Pancreas (tissue), 10 donors: ENCODE data around the gene SS18L1. TPM values are rescaled to one million over a fixed set of nuclear protein-coding genes. Genes with fewer than 3 reads are reported as not detected.
A peak's percentile ranks its signal among the peaks of the same experiment; 100 is the strongest.

ENCODE experiments used
- ATAC-seq, 4 donors: fragments of 200-7000 bp; cut with Tn5 transposase; one replicate each; pipeline versions ENCODE4 v1.8.0 to v1.9.1; 2020; ENCODE audit warnings: mild to moderate bottlenecking in 4 of 4, moderate library complexity in 4 of 4
- DNase-seq, 6 donors: peaks; one replicate each; pipeline ENCODE4 v3.0.0-alpha.2; 2020
- FAIRE-seq: peaks from 2 replicates; lab custom pipeline; 2012; peaks lifted over from hg19 to GRCh38; lab: Jason Lieb, UNC
- H3K27ac ChIP-seq, 4 donors: fragments of 200-600 bp; sonication (generic); 1 replicate in 3 of 4; 2 replicates in 1 of 4; pipeline versions ENCODE4 v1.5.0 to v1.8.0; 2020
- H3K27me3 ChIP-seq, 4 donors: fragments of 200-600 bp; one replicate each; pipeline ENCODE4 v1.8.0; 2021
- H3K36me3 ChIP-seq, 3 donors: fragments of 200-600 bp; sonication (generic) in 1 of 3; one replicate each; pipeline versions ENCODE4 v1.5.0 to v1.8.0; 2020 to 2021
- H3K4me1 ChIP-seq, 3 donors: fragments of 200-600 bp; one replicate each; pipeline ENCODE4 v1.8.0; 2021
- H3K4me3 ChIP-seq, 4 donors: fragments of 200-600 bp; sonication (generic) in 2 of 4; one replicate each; pipeline versions ENCODE4 v1.5.0 to v1.8.0; 2020 to 2021
- H3K9me3 ChIP-seq, 4 donors: fragments of 200-600 bp; one replicate each; pipeline ENCODE4 v1.8.0; 2021
- CTCF ChIP-seq, 4 donors: fragments of 200-600 bp; sonication (generic) in 3 of 4; IDR thresholded peaks; one replicate each; pipeline versions ENCODE4 v1.5.0 to v1.8.0; 2021; ENCODE audit warnings: antibody characterized with exemption in 4 of 4
- WGBS, 2 donors: extraction: QIAGEN DNeasy Blood & Tissue Kit; methylation state at CpG; one replicate each; pipeline ENCODE4 v1.1.7; 2013; 5-methylcytosine and 5-hydroxymethylcytosine counted together
- intact Hi-C, 3 donors: fragments of 100-400 bp; cut with DNase I; formaldehyde crosslinking; loops; one replicate each; pipeline versions ENCODE4 v1.11.1 to v1.14.2; 2022
- polyA plus RNA-seq, 2 donors: library from polyadenylated mRNA; stranded (reverse); fragments of 200-250 nt; gene quantifications; one replicate each; pipeline ENCODE4 v1.2.3, GENCODE V29; 2013
- total RNA-seq, 6 donors: library from RNA; stranded (reverse); fragmentation: NEBNext Ultra II Directional in 4 of 6; extraction: Animal tissue kit (Norgen Biotek cat#: 25700) in 4 of 6; gene quantifications; one replicate each; pipeline versions ENCODE4 v1.2.1 to v1.2.4, GENCODE V29; 2021 to 2023
- donor health status: healthy with polysubstance abuse.
- donor health status: DM: no; HTN: no; CAD: no; lungs with moderate emphysema.
- donor health status: DM: no; HTN: no; CAD: no.
- donor health status: control.
- donor health status: control.
- donor health status: Bipolar disorder and iron deficiency.
- donor health status: DM: yes; HTN: yes; CAD: no.
- donor health status: DM: no; HTN: no; CAD: no.
- donor health status: DM: no; HTN: no; CAD: no.
- donor health status: DM: yes; HTN: yes; CAD: no.

Gene SS18L1
- total and polyA plus RNA-seq, 8 donors: 6.6 to 19.3 (median 8.4) TPM

GRCh38 chr20:62182469-62183425 lies 39.2 kb downstream of the SS18L1 start, which contains the start of gene MTG2:
TSS of gene MTG2 (plus strand) at chr20:62183028. CDS start at chr20:62193421, 10,393 bp downstream.
- ATAC-seq (peak; percentile 98 to 99 (median 98)), DNase-seq (peak; percentile 94 to 99 (median 94)), FAIRE-seq (no peak)
- no peak for TF ChIP-seq CTCF (IDR thresholded peaks at IDR 0.05)
- H3K27me3 ChIP-seq: no peaks in the 10 kb centered on the region
- H3K4me3 ChIP-seq: peak within 1 kb of the TSS; percentile 80 to 98 (median 97)
- no peaks in the 10 kb centered on the region for H3K9me3 ChIP-seq
- intact Hi-C loops: no loop called here
- peaks cover 0 to 6% (median 0%) of the 10 kb centered on the region in 3 donors for H3K36me3 ChIP-seq
- H3K27ac ChIP-seq: peak within 1 kb of the TSS; percentile 82 to 90 (median 88)
- peaks cover 0 to 18% (median 0%) of the 10 kb centered on the region in 3 donors for H3K4me1 ChIP-seq
- WGBS, 2 donors: 0 to 1% methylated on average over 87 to 96 of the region's 96 CpGs

- no peak for ATAC-seq
- intact Hi-C loops: no loop called here
- Histone ChIP-seq H3K27ac (peak overlapping the region; percentile 82 to 90 (median 88)), H3K9me3 (no peaks in the 10 kb centered on the region), H3K27me3 (no peaks in the 10 kb centered on the region), H3K4me3 (peak overlapping the region; percentile 80 to 98 (median 97)), H3K36me3 (peaks cover 0 to 6% (median 0%) of the 10 kb centered on the region in 3 donors), H3K4me1 (peaks cover 0 to 18% (median 0%) of the 10 kb centered on the region in 3 donors)
- no peak for TF ChIP-seq CTCF (IDR thresholded peaks at IDR 0.05)
- WGBS, 2 donors: 23% methylated on average over 25 of the region's 25 CpGs
- DNase-seq: peak in 2 of 6 donors; percentile 11 to 12
- FAIRE-seq: no peak
Measured at GRCh38 chr20:62183426-62184142, 40.0 kb downstream of the SS18L1 start.

- FAIRE-seq: no peak
- TF ChIP-seq CTCF (IDR thresholded peaks at IDR 0.05): no peak
- 66 to 90% methylated on average over 3 of the region's 3 CpGs for WGBS, 2 donors
- no peak for ATAC-seq
- Histone ChIP-seq H3K36me3 (no peaks in the 10 kb centered on the region), H3K27ac (no peak overlapping the region), H3K4me1 (peaks cover 0 to 18% (median 0%) of the 10 kb centered on the region in 3 donors), H3K4me3 (no peak overlapping the region), H3K9me3 (no peaks in the 10 kb centered on the region), H3K27me3 (no peaks in the 10 kb centered on the region)
- intact Hi-C loops: no loop called here
- no peak for DNase-seq
Measured at GRCh38 chr20:62186096-62186426, 42.5 kb downstream of the SS18L1 start.

GRCh38 chr20:62186887-62187866 lies 43.6 kb downstream of the SS18L1 start:
- Histone ChIP-seq H3K27ac (no peak overlapping the region), H3K4me1 (peaks cover 0 to 14% (median 0%) of the 10 kb centered on the region in 3 donors), H3K36me3 (no peaks in the 10 kb centered on the region), H3K9me3 (no peaks in the 10 kb centered on the region), H3K4me3 (no peak overlapping the region), H3K27me3 (no peaks in the 10 kb centered on the region)
- TF ChIP-seq CTCF (IDR thresholded peaks at IDR 0.05): no peak
- DNase-seq (peak in 1 of 6 donors; percentile 1), FAIRE-seq (no peak), ATAC-seq (no peak)
- intact Hi-C loops: no loop called here
- 64 to 66% methylated on average over 13 of the region's 13 CpGs for WGBS, 2 donors
